Fibroblast of lung (primary cell): ENCODE measurements around the gene LRP2BP. TPM values are rescaled to one million over a fixed set of nuclear protein-coding genes. Genes with fewer than 3 reads are reported as not detected.

Experiments
- DNase-seq, 2 donors: peaks; one replicate each; pipeline versions ENCODE4 v3.0.0 to v3.0.0-alpha.2; 2010; ENCODE audit warnings: low read depth in 2 of 2
- H2AFZ ChIP-seq: 2 replicates; pipeline ENCODE4 v1.5.1; 2012; ENCODE audit warnings: low read length, control low read depth, inconsistent platforms
- H3K27ac ChIP-seq: 2 replicates; pipeline ENCODE4 v1.5.1; 2011; ENCODE audit warnings: low read length, control low read depth; ENCODE audit not compliant: insufficient read depth
- H3K27me3 ChIP-seq: 2 replicates; pipeline ENCODE4 v1.5.1; 2011; ENCODE audit warnings: mild to moderate bottlenecking, low read length; ENCODE audit not compliant: control insufficient read depth, insufficient read depth
- H3K36me3 ChIP-seq: 2 replicates; pipeline ENCODE4 v1.5.1; 2011; ENCODE audit warnings: low read length; ENCODE audit not compliant: control insufficient read depth, insufficient read depth
- H3K4me1 ChIP-seq: 2 replicates; pipeline ENCODE4 v1.5.1; 2011; ENCODE audit warnings: low read length; ENCODE audit not compliant: control insufficient read depth, insufficient read depth; ENCODE audit errors: extremely low read depth
- H3K4me2 ChIP-seq: 2 replicates; pipeline ENCODE4 v1.5.1; 2011; ENCODE audit warnings: low read length, control low read depth; ENCODE audit not compliant: insufficient read depth; ENCODE audit errors: extremely low read depth
- H3K4me3 ChIP-seq, 4 experiments: fragments of 200-600 bp in 1 of 4; sonication (generic) in 1 of 4; replicated peaks in 1 of 4; 2 replicates each; pipeline ENCODE4 v1.5.1; 2011 to 2016; ENCODE audit warnings: low read length in 4 of 4, low read depth in 3 of 4, mild to moderate bottlenecking in 3 of 4, control low read depth in 2 of 4, inconsistent platforms in 1 of 4, mixed read lengths in 1 of 4; ENCODE audit not compliant: insufficient read depth in 1 of 4; ENCODE audit errors: control extremely low read depth in 1 of 4
- H3K79me2 ChIP-seq: 2 replicates; pipeline ENCODE4 v1.5.1; 2012; ENCODE audit warnings: mild to moderate bottlenecking, low read length, inconsistent platforms; ENCODE audit not compliant: control insufficient read depth, insufficient read depth
- H3K9ac ChIP-seq: 2 replicates; pipeline ENCODE4 v1.5.1; 2011; ENCODE audit warnings: mild to moderate bottlenecking, low read length, control low read depth; ENCODE audit not compliant: insufficient read depth
- H3K9me3 ChIP-seq: 2 replicates; pipeline ENCODE4 v1.5.1; 2012; ENCODE audit warnings: low read depth, low read length; ENCODE audit not compliant: control insufficient read depth, insufficient read depth
- H4K20me1 ChIP-seq: 2 replicates; pipeline ENCODE4 v1.5.1; 2011; ENCODE audit warnings: low read length; ENCODE audit not compliant: control insufficient read depth, insufficient read depth; ENCODE audit errors: extremely low read depth
- EZH2 ChIP-seq: IDR thresholded peaks from 2 replicates; pipeline ENCODE4 v1.5.1; 2012; ENCODE audit warnings: low read length, control low read depth, mild to moderate bottlenecking; ENCODE audit errors: missing control alignments
- polyA plus RNA-seq, 2 donors: library from polyadenylated mRNA; depleted of rRNA in 1 of 2; stranded (reverse) in 1 of 2; unstranded in 1 of 2; fragments of >200 nt; gene quantifications; 2 replicates each; pipeline ENCODE4 v1.2.1, GENCODE V29; 2011 to 2012; ENCODE audit warnings: missing spikeins in 1 of 2
- total RNA-seq: library from RNA; depleted of rRNA; stranded (reverse); fragments of >200 nt; gene quantifications from 2 replicates; pipeline ENCODE4 v1.2.1, GENCODE V29; 2014
- TF ChIP-seq, protein P1 (sequence below), 2 donors: IDR thresholded peaks in 1 of 2; conservative IDR thresholded peaks in 1 of 2; 1 replicate in 1 of 2; 2 replicates in 1 of 2; pipeline ENCODE4 v1.5.1; 2011 to 2012; ENCODE audit warnings: low read length in 2 of 2, control low read depth in 1 of 2, inconsistent platforms in 1 of 2, low read depth in 1 of 2, mild to moderate bottlenecking in 1 of 2

LRP2BP gene
- total and polyA plus RNA-seq, 2 donors (not counting 1 experiment from before 2014, with no cell fraction given): 0.03 to 0.66 TPM

DNA sequence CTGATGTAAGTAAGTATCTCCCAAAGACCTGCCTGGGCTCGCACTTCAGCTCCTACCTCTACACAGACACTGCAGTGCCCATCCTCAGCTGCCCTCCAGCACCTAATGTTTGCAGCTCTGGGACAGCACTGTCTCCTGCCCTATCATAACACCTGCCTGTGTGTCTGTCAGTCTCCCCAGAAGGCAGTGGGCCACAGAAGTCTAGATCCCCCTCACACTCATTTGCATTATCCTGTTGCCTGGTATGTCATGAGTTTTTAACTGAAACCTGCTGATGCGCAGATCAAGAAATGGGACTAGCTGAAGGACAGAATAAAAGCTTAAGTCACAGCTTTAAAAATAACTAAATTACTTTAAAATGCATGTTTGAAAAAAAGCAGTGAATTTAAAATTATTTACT lies 43.0 kb downstream of the LRP2BP start:
- no peak overlapping the region for H3K27ac ChIP-seq
- no peak overlapping the region for H2AFZ ChIP-seq
- H3K27me3 ChIP-seq: no peaks in the 10 kb centered on the region
- no peak overlapping the region for H3K4me2 ChIP-seq
- H3K4me3 ChIP-seq: no peak overlapping the region
- H3K9ac ChIP-seq: no peak overlapping the region
- no peaks in the 10 kb centered on the region for H3K79me2 ChIP-seq
- DNase-seq: no peak
- no peaks in the 10 kb centered on the region for H3K4me1 ChIP-seq
- H4K20me1 ChIP-seq: no peaks in the 10 kb centered on the region
- H3K36me3 ChIP-seq: no peaks in the 10 kb centered on the region
- no peaks in the 10 kb centered on the region for H3K9me3 ChIP-seq
- TF ChIP-seq, protein P1, sequence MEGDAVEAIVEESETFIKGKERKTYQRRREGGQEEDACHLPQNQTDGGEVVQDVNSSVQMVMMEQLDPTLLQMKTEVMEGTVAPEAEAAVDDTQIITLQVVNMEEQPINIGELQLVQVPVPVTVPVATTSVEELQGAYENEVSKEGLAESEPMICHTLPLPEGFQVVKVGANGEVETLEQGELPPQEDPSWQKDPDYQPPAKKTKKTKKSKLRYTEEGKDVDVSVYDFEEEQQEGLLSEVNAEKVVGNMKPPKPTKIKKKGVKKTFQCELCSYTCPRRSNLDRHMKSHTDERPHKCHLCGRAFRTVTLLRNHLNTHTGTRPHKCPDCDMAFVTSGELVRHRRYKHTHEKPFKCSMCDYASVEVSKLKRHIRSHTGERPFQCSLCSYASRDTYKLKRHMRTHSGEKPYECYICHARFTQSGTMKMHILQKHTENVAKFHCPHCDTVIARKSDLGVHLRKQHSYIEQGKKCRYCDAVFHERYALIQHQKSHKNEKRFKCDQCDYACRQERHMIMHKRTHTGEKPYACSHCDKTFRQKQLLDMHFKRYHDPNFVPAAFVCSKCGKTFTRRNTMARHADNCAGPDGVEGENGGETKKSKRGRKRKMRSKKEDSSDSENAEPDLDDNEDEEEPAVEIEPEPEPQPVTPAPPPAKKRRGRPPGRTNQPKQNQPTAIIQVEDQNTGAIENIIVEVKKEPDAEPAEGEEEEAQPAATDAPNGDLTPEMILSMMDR (conservative IDR thresholded peaks at IDR 0.05 in 1 of 2, IDR thresholded peaks at IDR 0.05 in 1 of 2; ENCODE audit: low read depth in 1 of 2, low read length in 2 of 2): no peak
- no peak for TF ChIP-seq EZH2

DNA sequence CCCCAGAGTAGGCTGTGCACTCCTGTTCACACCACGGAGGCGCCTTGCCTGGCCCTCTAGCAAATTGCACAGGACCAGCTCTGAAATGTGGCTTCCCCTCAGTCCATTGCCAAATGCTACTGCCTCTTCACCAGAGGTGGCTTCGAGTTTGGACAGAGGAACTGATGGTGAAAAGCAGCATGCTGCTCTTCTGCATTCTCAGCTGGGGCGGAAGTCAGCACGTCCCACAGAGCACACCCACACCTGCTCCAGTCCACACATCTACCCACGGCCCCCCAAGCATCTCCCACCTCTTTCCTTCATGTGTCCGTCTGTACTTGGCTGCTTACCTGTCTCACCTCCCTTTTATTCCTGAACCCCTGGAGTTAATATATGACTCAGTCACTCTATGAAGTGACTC lies 43.5 kb downstream of the LRP2BP start:
- Histone ChIP-seq H3K4me2 (no peak overlapping the region), H3K4me3 (no peak overlapping the region), H2AFZ (no peak overlapping the region), H3K9ac (no peak overlapping the region), H3K9me3 (no peaks in the 10 kb centered on the region), H3K36me3 (no peaks in the 10 kb centered on the region), H3K79me2 (no peaks in the 10 kb centered on the region), H3K27ac (no peak overlapping the region), H3K4me1 (no peaks in the 10 kb centered on the region), H4K20me1 (no peaks in the 10 kb centered on the region), H3K27me3 (no peaks in the 10 kb centered on the region)
- DNase-seq: no peak
- TF ChIP-seq EZH2: no peak
- TF ChIP-seq, protein P1 (conservative IDR thresholded peaks at IDR 0.05 in 1 of 2, IDR thresholded peaks at IDR 0.05 in 1 of 2; ENCODE audit: low read depth in 1 of 2, low read length in 2 of 2): no peak

DNA sequence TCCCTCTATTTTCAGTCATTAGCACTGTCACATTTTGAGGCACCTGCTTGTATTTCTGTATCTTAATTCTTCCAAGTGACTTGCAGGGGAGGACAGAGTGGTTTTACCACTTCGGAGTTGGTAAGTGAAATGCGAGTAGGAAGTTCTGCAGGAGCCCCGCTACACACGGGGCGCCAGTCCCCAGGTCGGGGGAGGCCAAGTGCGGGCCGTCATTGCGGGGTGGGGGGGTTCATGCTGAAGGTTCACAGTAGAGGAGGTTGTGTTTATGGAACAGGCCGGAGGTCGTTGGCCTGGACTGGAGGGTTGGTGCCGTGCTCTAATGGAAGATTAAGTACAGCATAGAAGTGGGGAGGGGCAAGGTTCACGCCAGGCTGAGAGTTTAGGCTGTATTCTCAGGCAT lies 44.0 kb downstream of the LRP2BP start:
- no peaks in the 10 kb centered on the region for H3K4me1 ChIP-seq
- no peak overlapping the region for H3K4me3 ChIP-seq
- no peak for TF ChIP-seq EZH2
- TF ChIP-seq, protein P1 (conservative IDR thresholded peaks at IDR 0.05 in 1 of 2, IDR thresholded peaks at IDR 0.05 in 1 of 2; ENCODE audit: low read depth in 1 of 2, low read length in 2 of 2): no peak
- no peak for DNase-seq
- no peaks in the 10 kb centered on the region for H4K20me1 ChIP-seq
- H3K4me2 ChIP-seq: no peak overlapping the region
- no peaks in the 10 kb centered on the region for H3K27me3 ChIP-seq
- no peak overlapping the region for H2AFZ ChIP-seq
- H3K79me2 ChIP-seq: no peaks in the 10 kb centered on the region
- no peak overlapping the region for H3K9ac ChIP-seq
- no peaks in the 10 kb centered on the region for H3K9me3 ChIP-seq
- H3K27ac ChIP-seq: no peak overlapping the region
- H3K36me3 ChIP-seq: no peaks in the 10 kb centered on the region
